Adrenal gland (tissue), 12 donors: ENCODE results near the gene MUSTN1. TPM values are rescaled to one million over a fixed set of nuclear protein-coding genes. Genes with fewer than 3 reads are reported as not detected.

Source experiments
- DNase-seq, 7 donors: peaks; one replicate each; pipeline ENCODE4 v3.0.0-alpha.2; 2019 to 2020
- H3K27ac ChIP-seq, 5 donors: fragments of 200-600 bp; sonication (generic) in 4 of 5; 1 replicate in 3 of 5; 2 replicates in 2 of 5; pipeline versions ENCODE4 v1.5.1 to v1.8.0; 2016 to 2020; ENCODE audit warnings: mild to moderate bottlenecking in 1 of 5
- H3K27me3 ChIP-seq: fragments of 200-600 bp; 2 replicates; pipeline ENCODE4 v1.8.0; 2021
- H3K36me3 ChIP-seq, 2 donors: fragments of 200-600 bp; replicated peaks in 1 of 2; 1 replicate in 1 of 2; 2 replicates in 1 of 2; pipeline versions ENCODE4 v1.5.1 to v1.8.0; 2018 to 2022
- H3K4me1 ChIP-seq, 2 donors: fragments of 200-600 bp; replicated peaks in 1 of 2; 1 replicate in 1 of 2; 2 replicates in 1 of 2; pipeline versions ENCODE4 v1.5.1 to v1.8.0; 2018 to 2021
- H3K4me3 ChIP-seq, 4 donors: fragments of 200-600 bp; sonication (generic) in 3 of 4; one replicate each; pipeline ENCODE4 v1.5.1; 2016 to 2018
- H3K9me3 ChIP-seq, 3 donors: fragments of 200-600 bp; sonication (generic) in 1 of 3; replicated peaks in 1 of 3; 1 replicate in 2 of 3; 2 replicates in 1 of 3; pipeline versions ENCODE4 v1.5.1 to v1.8.0; 2016 to 2021
- POLR2A ChIP-seq, 2 donors: fragments of 450-650 bp; IDR thresholded peaks; one replicate each; pipeline ENCODE4 v1.6.1; 2017; ENCODE audit warnings: antibody characterized with exemption in 2 of 2, mild to moderate bottlenecking in 2 of 2, moderate library complexity in 1 of 2
- WGBS, 4 donors: extraction: QIAGEN DNeasy Blood & Tissue Kit in 2 of 4; methylation state at CpG; one replicate each; pipeline versions ENCODE4 v1.1.5 to v1.1.7; 2013 to 2017; 5-methylcytosine and 5-hydroxymethylcytosine counted together
- intact Hi-C, 2 donors: fragments of 100-400 bp; cut with DNase I; formaldehyde crosslinking; loops; one replicate each; pipeline versions ENCODE4 v1.14.1 to v1.15.0; 2022 to 2023
- polyA plus RNA-seq, 3 donors: library from polyadenylated mRNA; stranded (reverse); fragments of 200-250 nt in 2 of 3; fragments of 350-450 nt in 1 of 3; fragmentation: Illumina TruSeq in 1 of 3; extraction: RNeasy Lipid Tissue Mini Kit (QIAGEN cat#74804) in 1 of 3; gene quantifications; one replicate each; pipeline ENCODE4 v1.2.3, GENCODE V29; 2013 to 2014
- total RNA-seq, 9 donors: library from RNA; depleted of rRNA in 4 of 9; stranded (reverse); fragments of >200 nt in 4 of 9; fragments of 120-200 nt in 1 of 9; fragmentation: NEBNext Ultra II Directional in 1 of 9; extraction: Animal tissue kit (Norgen Biotek cat#: 25700) in 1 of 9; gene quantifications; one replicate each; pipeline versions ENCODE4 v1.1.0 to v1.2.4, GENCODE V29; 2013 to 2023
- TF ChIP-seq, protein P1 (sequence below), 6 experiments: fragments of 450-650 bp in 4 of 6; fragments of 200-600 bp in 2 of 6; sonication (generic) in 1 of 6; IDR thresholded peaks; 1 replicate in 5 of 6; 2 replicates in 1 of 6; pipeline versions ENCODE4 v1.5.1 to v1.8.0; 2016 to 2021; ENCODE audit warnings: antibody characterized with exemption in 6 of 6, mild to moderate bottlenecking in 2 of 6, moderate library complexity in 1 of 6
- donor health status: healthy with polysubstance abuse.
- donor health status: Bipolar disorder and iron deficiency.
- donor health status: DM: yes; HTN: yes; CAD: no.
- donor health status: DM: no; HTN: no; CAD: no.
- donor health status: DM: no; HTN: no; CAD: no.
- donor health status: DM: yes; HTN: yes; CAD: no.

The MUSTN1 gene
- total and polyA plus RNA-seq, 12 donors = 0.50 to 128 (median 2.2) TPM; not detected in 4

DNA sequence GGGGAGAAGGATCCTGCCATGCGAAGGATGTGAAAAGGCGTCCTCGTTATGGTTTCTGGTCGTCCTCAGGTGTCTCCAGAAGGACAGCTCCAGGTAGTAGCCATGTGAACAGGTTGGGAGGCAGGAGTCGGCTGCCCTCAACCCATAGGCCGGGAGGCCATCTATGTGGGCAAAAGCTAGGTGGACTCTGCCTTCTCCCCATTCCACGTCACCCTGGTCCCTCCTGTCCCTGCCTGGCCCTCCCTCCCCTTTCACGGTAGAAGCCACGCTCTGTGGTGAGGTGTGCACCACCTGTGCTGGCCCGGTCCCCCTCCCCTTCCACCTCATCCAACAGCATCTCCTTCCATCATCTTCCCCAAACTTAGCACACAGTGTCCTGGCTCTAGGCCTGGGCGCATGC is 23.9 kb downstream of the MUSTN1 start:
- no peak overlapping the region for H3K27ac ChIP-seq
- no peak overlapping the region for H3K4me3 ChIP-seq
- no peak for DNase-seq
- no peaks in the 10 kb centered on the region for H3K27me3 ChIP-seq
- WGBS, 4 donors = 81 to 88% (median 86%) methylated on average over 11 of the region's 11 CpGs
- no peaks in the 10 kb centered on the region for H3K9me3 ChIP-seq
- no peaks in the 10 kb centered on the region for H3K36me3 ChIP-seq
- TF ChIP-seq, protein P1, sequence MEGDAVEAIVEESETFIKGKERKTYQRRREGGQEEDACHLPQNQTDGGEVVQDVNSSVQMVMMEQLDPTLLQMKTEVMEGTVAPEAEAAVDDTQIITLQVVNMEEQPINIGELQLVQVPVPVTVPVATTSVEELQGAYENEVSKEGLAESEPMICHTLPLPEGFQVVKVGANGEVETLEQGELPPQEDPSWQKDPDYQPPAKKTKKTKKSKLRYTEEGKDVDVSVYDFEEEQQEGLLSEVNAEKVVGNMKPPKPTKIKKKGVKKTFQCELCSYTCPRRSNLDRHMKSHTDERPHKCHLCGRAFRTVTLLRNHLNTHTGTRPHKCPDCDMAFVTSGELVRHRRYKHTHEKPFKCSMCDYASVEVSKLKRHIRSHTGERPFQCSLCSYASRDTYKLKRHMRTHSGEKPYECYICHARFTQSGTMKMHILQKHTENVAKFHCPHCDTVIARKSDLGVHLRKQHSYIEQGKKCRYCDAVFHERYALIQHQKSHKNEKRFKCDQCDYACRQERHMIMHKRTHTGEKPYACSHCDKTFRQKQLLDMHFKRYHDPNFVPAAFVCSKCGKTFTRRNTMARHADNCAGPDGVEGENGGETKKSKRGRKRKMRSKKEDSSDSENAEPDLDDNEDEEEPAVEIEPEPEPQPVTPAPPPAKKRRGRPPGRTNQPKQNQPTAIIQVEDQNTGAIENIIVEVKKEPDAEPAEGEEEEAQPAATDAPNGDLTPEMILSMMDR (IDR thresholded peaks at IDR 0.05) = no peak
- no peak for TF ChIP-seq POLR2A (IDR thresholded peaks at IDR 0.05)
- no peaks in the 10 kb centered on the region for H3K4me1 ChIP-seq
- intact Hi-C loops = no loop called here

DNA sequence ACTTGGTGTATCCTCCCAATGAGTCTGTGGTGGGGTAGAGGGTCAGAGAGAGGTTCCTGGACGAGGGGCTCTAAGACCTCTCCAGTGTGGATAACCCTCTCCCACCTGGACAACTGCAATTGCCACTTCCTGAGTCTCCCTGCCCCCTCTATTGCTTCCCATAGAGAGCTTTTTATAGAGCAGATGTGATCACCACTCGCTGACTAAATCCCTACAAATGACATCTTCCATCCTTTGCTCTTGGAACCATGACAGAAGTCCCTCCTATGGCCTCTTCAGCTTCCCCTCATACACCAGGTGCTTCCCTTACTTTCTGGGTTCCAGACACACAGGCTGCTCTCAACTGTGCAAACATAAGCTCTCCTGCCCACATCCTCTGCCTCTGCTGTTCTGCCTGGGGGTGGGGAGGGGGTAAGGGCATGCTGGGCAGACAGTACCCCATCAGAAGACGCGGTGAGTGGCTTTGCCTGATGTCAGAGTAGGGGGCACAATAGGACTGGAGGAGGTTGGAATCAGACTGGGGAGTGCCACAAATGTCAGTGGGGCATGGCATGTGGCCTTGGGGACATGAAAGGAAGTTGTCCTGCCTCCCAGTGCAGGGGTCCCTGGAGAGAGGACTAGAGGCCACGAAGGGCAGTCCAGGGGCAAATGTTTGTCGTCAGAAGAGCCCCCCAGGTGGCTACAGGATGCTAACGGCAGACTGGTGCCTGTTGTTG is 25.0 kb downstream of the MUSTN1 start:
- H3K27me3 ChIP-seq = no peaks in the 10 kb centered on the region
- intact Hi-C loops = no loop called here
- H3K9me3 ChIP-seq = no peaks in the 10 kb centered on the region
- no peak overlapping the region for H3K27ac ChIP-seq
- WGBS, 4 donors = 51 to 60% (median 55%) methylated on average over 6 to 7 of the region's 7 CpGs
- H3K36me3 ChIP-seq = no peaks in the 10 kb centered on the region
- no peaks in the 10 kb centered on the region for H3K4me1 ChIP-seq
- no peak for DNase-seq
- H3K4me3 ChIP-seq = no peak overlapping the region
- TF ChIP-seq POLR2A (IDR thresholded peaks at IDR 0.05) = no peak
- TF ChIP-seq, protein P1 (IDR thresholded peaks at IDR 0.05) = no peak

DNA sequence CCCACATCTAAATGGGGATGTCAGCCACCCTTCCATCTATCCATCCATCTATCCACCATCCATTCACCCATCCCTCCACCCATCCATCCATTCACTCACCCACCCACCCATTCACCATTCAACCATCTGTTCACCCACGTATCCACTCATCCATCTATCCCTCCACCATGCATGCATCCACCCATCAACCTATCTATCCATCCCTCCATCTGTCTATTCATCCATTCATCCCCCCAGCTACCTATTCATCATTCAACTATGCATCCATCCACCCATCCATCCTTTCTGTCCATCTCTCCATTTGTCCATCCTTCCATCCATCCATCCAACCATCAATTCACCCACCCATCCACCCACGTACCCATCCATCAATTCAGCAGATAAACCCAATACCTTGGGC is 25.7 kb downstream of the MUSTN1 start:
- Histone ChIP-seq H3K36me3 (no peaks in the 10 kb centered on the region), H3K4me3 (no peak overlapping the region), H3K27me3 (no peaks in the 10 kb centered on the region), H3K27ac (no peak overlapping the region), H3K4me1 (no peaks in the 10 kb centered on the region), H3K9me3 (no peaks in the 10 kb centered on the region)
- intact Hi-C loops = no loop called here
- WGBS, 4 donors = 71 to 90% (median 76%) methylated on average over 2 of the region's 2 CpGs
- no peak for DNase-seq
- TF ChIP-seq, protein P1 (IDR thresholded peaks at IDR 0.05) = no peak

DNA sequence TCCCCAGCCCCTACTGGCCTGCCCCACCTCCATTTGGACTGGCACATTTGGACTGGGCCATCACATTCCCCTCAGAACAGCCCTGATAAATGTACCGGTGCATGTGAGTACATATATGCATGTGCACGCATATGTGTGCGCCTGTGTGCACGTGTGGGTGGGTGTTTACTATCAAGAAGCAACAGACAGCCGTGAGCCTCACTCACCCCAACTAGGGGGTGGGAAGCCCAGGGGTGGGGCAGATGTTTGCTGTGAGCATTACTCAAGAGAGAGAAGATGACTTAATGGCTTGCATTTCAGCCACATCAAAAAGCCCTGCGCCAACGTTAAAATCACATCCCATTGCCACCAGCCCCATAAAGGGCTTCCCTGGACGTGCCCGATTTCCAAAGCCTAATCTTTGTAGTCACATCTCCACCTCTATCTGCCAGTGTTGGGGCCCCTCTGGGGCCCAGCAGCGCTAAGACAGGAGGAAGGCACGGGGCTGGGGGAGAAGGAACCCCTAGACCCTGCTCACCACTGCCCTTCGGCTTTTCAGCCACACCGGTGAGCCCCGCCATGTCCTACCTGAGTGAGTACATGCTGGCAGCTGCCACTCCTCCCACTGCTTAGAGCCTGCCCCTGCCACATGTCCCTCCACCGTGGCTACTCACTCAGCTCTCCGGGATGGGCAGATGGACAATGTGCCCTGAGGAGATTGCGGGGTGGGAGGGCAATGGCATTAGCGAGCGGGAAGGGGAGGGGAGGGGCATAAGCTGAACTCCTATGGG is 29.4 kb downstream of the MUSTN1 start:
- Histone ChIP-seq H3K4me3 (no peak overlapping the region), H3K9me3 (no peaks in the 10 kb centered on the region), H3K27ac (no peak overlapping the region), H3K36me3 (no peaks in the 10 kb centered on the region), H3K4me1 (no peaks in the 10 kb centered on the region), H3K27me3 (no peaks in the 10 kb centered on the region)
- intact Hi-C loops = no loop called here
- TF ChIP-seq, protein P1 (IDR thresholded peaks at IDR 0.05) = no peak
- TF ChIP-seq POLR2A (IDR thresholded peaks at IDR 0.05) = no peak
- no peak for DNase-seq
- 77 to 85% (median 81%) methylated on average over 11 to 19 of the region's 19 CpGs for WGBS, 4 donors
